ENCODE data around the gene CD81.

The CD81 gene

GRCh38 chr11:2442589-2442988 lies 65.5 kb downstream of the CD81 start:
- no peak for TF ChIP-seq CTCF (IDR thresholded peaks at IDR 0.05; ENCODE audit: low read depth, low read length)
- no peak overlapping the region for H3K4me3 ChIP-seq (ENCODE audit: low read depth, low read length)

GRCh38 chr11:2443406-2443805 lies 66.3 kb downstream of the CD81 start:
- TF ChIP-seq CTCF (IDR thresholded peaks at IDR 0.05; ENCODE audit: low read depth, low read length) = no peak
- H3K4me3 ChIP-seq (ENCODE audit: low read depth, low read length) = no peak overlapping the region

- no peak within 1 kb of the TSS for H3K4me3 ChIP-seq (ENCODE audit: low read depth, low read length)
- no peak for TF ChIP-seq CTCF (IDR thresholded peaks at IDR 0.05; ENCODE audit: low read depth, low read length)
These were observed 67.0 kb downstream of the CD81 start, which contains the start of gene TRPM5 for GRCh38 chr11:2443881-2444820. TSS of gene TRPM5 (minus strand) at chr11:2444514. CDS start at chr11:2423036, 21,478 bp downstream.

GRCh38 chr11:2444821-2445745 lies 68.0 kb downstream of the CD81 start, which contains the start of gene KCNQ1:
TSS of gene KCNQ1 (plus strand) at chr11:2445008. CDS start at chr11:2445099, 91 bp downstream.
- no peak within 1 kb of the TSS for H3K4me3 ChIP-seq (ENCODE audit: low read depth, low read length)
- TF ChIP-seq CTCF (IDR thresholded peaks at IDR 0.05; ENCODE audit: low read depth, low read length) = no peak

GRCh38 chr11:2445746-2446551 lies 68.8 kb downstream of the CD81 start:
- no peak overlapping the region for H3K4me3 ChIP-seq (ENCODE audit: low read depth, low read length)
- no peak for TF ChIP-seq CTCF (IDR thresholded peaks at IDR 0.05; ENCODE audit: low read depth, low read length)

GRCh38 chr11:2446590-2447252 lies 69.6 kb downstream of the CD81 start:
- TF ChIP-seq CTCF (IDR thresholded peaks at IDR 0.05; ENCODE audit: low read depth, low read length) = no peak
- no peak overlapping the region for H3K4me3 ChIP-seq (ENCODE audit: low read depth, low read length)

Data from WI38 (cell line).